ENCODE measurements around the gene ALK.

The ALK gene

GRCh38 chr2:29143657-29144056, 777.7 kb downstream of the ALK start:
- Histone ChIP-seq H3K36me3 (ENCODE audit: control insufficient read depth in 2 of 2, insufficient read depth in 1 of 2, low read length in 2 of 2) (peaks cover 20 to 33% of the 10 kb centered on the region in 2 experiments), H3K4me3 (ENCODE audit: low read depth, low read length) (no peak overlapping the region), H3K9me3 (ENCODE audit: control insufficient read depth, insufficient read depth, low read depth, low read length) (no peaks in the 10 kb centered on the region), H3K27ac (ENCODE audit: extremely low read depth, low read depth, low read length) (no peak overlapping the region), H3K4me1 (ENCODE audit: control insufficient read depth, insufficient read depth, low read length) (no peaks in the 10 kb centered on the region)
- no peak for TF ChIP-seq ZNF600 (tag by site-specific recombination; IDR thresholded peaks at IDR 0.05)
- TF ChIP-seq ZNF488 (tag by site-specific recombination; IDR thresholded peaks at IDR 0.05) = no peak
- no peak for TF ChIP-seq PRDM6 (tag by site-specific recombination; IDR thresholded peaks at IDR 0.05)
- TF ChIP-seq ZNF580 (tag by site-specific recombination; IDR thresholded peaks at IDR 0.05) = no peak
- no peak for TF ChIP-seq ZFP37 (tag by site-specific recombination; IDR thresholded peaks at IDR 0.05)
- TF ChIP-seq ZNF133 (tag by site-specific recombination; IDR thresholded peaks at IDR 0.05) = no peak
- no peak for TF ChIP-seq ZNF362 (tag by site-specific recombination; IDR thresholded peaks at IDR 0.05)
- no peak for TF ChIP-seq YY2 (tag by site-specific recombination; IDR thresholded peaks at IDR 0.05)
- no peak for TF ChIP-seq ZBTB49 (tag by site-specific recombination; IDR thresholded peaks at IDR 0.05; ENCODE audit: low read depth)
- no peak for TF ChIP-seq HOXD13 (CRISPR knock-in tag; IDR thresholded peaks at IDR 0.05; ENCODE audit: borderline replicate concordance)
- POLR2A ChIA-PET = no interaction called here
- CTCF ChIA-PET = no interaction called here

Data from HEK293 (cell line).